HepG2 (cell line): ENCODE results near the gene ZNF33B. TPM values are rescaled to one million over a fixed set of nuclear protein-coding genes. Genes with fewer than 3 reads are reported as not detected.

Experiments used
- DRAP1 ChIP-seq: IDR thresholded peaks from 2 replicates; pipeline ENCODE4 v1.6.1; 2016; ENCODE audit warnings: missing genetic modification reagents, missing compliant biosample characterization
- ELF3 ChIP-seq: IDR thresholded peaks from 2 replicates; pipeline ENCODE4 v1.6.1; 2016; ENCODE audit warnings: missing genetic modification reagents, missing compliant biosample characterization
- FOXO1 ChIP-seq: sonication (generic); formaldehyde crosslinking; IDR thresholded peaks from 2 replicates; pipeline ENCODE4 v1.4.0; 2020; ENCODE audit warnings: missing genetic modification reagents
- IKZF5 ChIP-seq: IDR thresholded peaks from 2 replicates; pipeline ENCODE4 v1.6.1; 2018; ENCODE audit warnings: missing genetic modification reagents, mild to moderate bottlenecking, missing compliant biosample characterization
- KDM1A ChIP-seq: IDR thresholded peaks from 2 replicates; pipeline ENCODE4 v1.6.1; 2016; ENCODE audit warnings: missing compliant biosample characterization
- PAWR ChIP-seq: sonication (generic); formaldehyde crosslinking; IDR thresholded peaks from 2 replicates; pipeline ENCODE4 v1.4.0; 2020; ENCODE audit warnings: missing genetic modification reagents, mild to moderate bottlenecking, borderline replicate concordance
- SNAI1 ChIP-seq: sonication (generic); formaldehyde crosslinking; IDR thresholded peaks from 2 replicates; pipeline ENCODE4 v1.5.0; 2020; ENCODE audit warnings: mild to moderate bottlenecking, missing genetic modification reagents, borderline replicate concordance
- YEATS4 ChIP-seq: sonication (generic); formaldehyde crosslinking; IDR thresholded peaks from 2 replicates; pipeline ENCODE4 v1.4.0; 2020; ENCODE audit warnings: missing genetic modification reagents, borderline replicate concordance
- ZNF20 ChIP-seq: sonication (generic); formaldehyde crosslinking; IDR thresholded peaks from 2 replicates; pipeline ENCODE4 v1.4.0; 2020; ENCODE audit warnings: mild to moderate bottlenecking, moderate library complexity, missing genetic modification reagents
- ZNF205 ChIP-seq: IDR thresholded peaks from 2 replicates; pipeline ENCODE4 v1.6.1; 2018; ENCODE audit warnings: missing biosample characterization, missing genetic modification reagents
- ZNF230 ChIP-seq: sonication (generic); formaldehyde crosslinking; IDR thresholded peaks from 2 replicates; pipeline ENCODE4 v1.4.0; 2020; ENCODE audit warnings: mild to moderate bottlenecking, missing genetic modification reagents
- ZNF362 ChIP-seq: sonication (generic); formaldehyde crosslinking; IDR thresholded peaks from 2 replicates; pipeline ENCODE4 v1.4.0; 2020; ENCODE audit warnings: missing genetic modification reagents, mild to moderate bottlenecking, borderline replicate concordance
- ZNF737 ChIP-seq: sonication (generic); formaldehyde crosslinking; IDR thresholded peaks from 2 replicates; pipeline ENCODE4 v1.5.0; 2020; ENCODE audit warnings: missing genetic modification reagents, mild to moderate bottlenecking, borderline replicate concordance
- ZNF772 ChIP-seq: sonication (generic); formaldehyde crosslinking; IDR thresholded peaks from 2 replicates; pipeline ENCODE4 v1.5.0; 2020; ENCODE audit warnings: mild to moderate bottlenecking, missing genetic modification reagents
- polyA plus RNA-seq, 8 experiments: library from polyadenylated mRNA; depleted of rRNA in 3 of 8; stranded (reverse) in 7 of 8; unstranded in 1 of 8; fragments of >200 nt; fragmentation: Illumina TruSeq in 4 of 8; extraction: Trizol in 4 of 8; gene quantifications; 2 replicates each; pipeline versions ENCODE4 v1.2.1 to v1.2.3, GENCODE V29; 2011 to 2016; ENCODE audit warnings: low read depth in 4 of 8, missing spikeins in 1 of 8, mixed read lengths in 1 of 8; ENCODE audit not compliant: insufficient read depth in 1 of 8
- total RNA-seq, 5 experiments: library from RNA; depleted of rRNA; stranded (reverse); fragments of >200 nt; fragmentation: Illumina TruSeq; extraction: Trizol; gene quantifications; 2 replicates each; pipeline ENCODE4 v1.2.3, GENCODE V29; 2016; ENCODE audit warnings: low read depth in 1 of 5
- TF ChIP-seq, protein P1 (sequence below): sonication (generic); formaldehyde crosslinking; IDR thresholded peaks from 2 replicates; pipeline ENCODE4 v1.9.0; 2021; ENCODE audit warnings: missing genetic modification reagents, borderline replicate concordance
- TF ChIP-seq, protein P2 (sequence below): sonication (generic); formaldehyde crosslinking; IDR thresholded peaks from 2 replicates; pipeline ENCODE4 v1.4.0; 2020; ENCODE audit warnings: missing genetic modification reagents, mild to moderate bottlenecking, borderline replicate concordance

The ZNF33B gene
- total and polyA plus RNA-seq, 2 of the 13 experiments (the other 11 are each of a cell fraction or from before 2014, with no cell fraction given): 18.4 to 23.5 TPM

DNA sequence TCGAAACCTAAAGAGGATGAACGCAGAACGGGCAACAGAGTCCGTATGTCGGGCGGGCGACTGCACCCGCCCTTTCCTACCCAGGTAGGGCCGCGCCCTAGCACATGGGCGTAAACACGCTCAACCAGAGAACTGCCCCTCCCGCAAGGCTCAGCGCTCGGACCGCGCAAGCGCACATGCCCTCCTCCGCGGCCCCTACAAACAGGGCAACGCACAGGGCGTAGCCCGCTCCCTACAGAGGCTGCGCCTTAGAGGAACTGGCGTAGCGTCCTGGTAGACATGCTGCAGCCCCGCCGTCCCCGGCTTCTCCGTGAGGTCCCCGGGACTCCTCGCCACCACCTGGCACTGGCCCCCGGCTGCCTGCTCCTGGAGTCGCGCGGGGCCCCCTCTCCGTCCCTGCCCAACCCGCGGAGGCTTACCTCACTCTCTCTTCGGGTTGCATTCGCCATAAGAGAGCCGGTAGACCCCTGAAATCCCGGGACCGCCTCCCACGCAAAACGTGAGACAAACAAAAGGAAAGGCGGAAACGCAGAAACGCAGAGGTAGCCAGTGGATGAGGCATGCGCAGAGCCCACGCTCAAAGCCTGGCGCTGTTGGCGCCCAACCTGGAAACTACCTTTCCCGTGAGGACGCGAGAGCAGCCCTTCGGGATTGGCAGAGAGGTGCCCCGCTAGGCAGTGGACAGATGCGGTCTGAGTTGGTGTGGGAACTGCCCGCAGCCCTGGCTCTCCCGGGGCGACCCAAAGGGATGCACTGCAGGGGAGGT lies at the start of gene ZNF33B (continued):
- peak; percentile 96 for TF ChIP-seq YEATS4 (CRISPR knock-in tag)
- TF ChIP-seq ZNF20: 0 out of 2 replicates have a peak, but pooled peaks have one; percentile 66
- TF ChIP-seq SNAI1 (CRISPR knock-in tag): no peak
- TF ChIP-seq IKZF5 (CRISPR knock-in tag): 0 out of 2 replicates have a peak, but pooled peaks have one; percentile 15
- TF ChIP-seq, protein P1, sequence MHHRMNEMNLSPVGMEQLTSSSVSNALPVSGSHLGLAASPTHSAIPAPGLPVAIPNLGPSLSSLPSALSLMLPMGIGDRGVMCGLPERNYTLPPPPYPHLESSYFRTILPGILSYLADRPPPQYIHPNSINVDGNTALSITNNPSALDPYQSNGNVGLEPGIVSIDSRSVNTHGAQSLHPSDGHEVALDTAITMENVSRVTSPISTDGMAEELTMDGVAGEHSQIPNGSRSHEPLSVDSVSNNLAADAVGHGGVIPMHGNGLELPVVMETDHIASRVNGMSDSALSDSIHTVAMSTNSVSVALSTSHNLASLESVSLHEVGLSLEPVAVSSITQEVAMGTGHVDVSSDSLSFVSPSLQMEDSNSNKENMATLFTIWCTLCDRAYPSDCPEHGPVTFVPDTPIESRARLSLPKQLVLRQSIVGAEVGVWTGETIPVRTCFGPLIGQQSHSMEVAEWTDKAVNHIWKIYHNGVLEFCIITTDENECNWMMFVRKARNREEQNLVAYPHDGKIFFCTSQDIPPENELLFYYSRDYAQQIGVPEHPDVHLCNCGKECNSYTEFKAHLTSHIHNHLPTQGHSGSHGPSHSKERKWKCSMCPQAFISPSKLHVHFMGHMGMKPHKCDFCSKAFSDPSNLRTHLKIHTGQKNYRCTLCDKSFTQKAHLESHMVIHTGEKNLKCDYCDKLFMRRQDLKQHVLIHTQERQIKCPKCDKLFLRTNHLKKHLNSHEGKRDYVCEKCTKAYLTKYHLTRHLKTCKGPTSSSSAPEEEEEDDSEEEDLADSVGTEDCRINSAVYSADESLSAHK (CRISPR knock-in tag): no peak
- TF ChIP-seq, protein P2, sequence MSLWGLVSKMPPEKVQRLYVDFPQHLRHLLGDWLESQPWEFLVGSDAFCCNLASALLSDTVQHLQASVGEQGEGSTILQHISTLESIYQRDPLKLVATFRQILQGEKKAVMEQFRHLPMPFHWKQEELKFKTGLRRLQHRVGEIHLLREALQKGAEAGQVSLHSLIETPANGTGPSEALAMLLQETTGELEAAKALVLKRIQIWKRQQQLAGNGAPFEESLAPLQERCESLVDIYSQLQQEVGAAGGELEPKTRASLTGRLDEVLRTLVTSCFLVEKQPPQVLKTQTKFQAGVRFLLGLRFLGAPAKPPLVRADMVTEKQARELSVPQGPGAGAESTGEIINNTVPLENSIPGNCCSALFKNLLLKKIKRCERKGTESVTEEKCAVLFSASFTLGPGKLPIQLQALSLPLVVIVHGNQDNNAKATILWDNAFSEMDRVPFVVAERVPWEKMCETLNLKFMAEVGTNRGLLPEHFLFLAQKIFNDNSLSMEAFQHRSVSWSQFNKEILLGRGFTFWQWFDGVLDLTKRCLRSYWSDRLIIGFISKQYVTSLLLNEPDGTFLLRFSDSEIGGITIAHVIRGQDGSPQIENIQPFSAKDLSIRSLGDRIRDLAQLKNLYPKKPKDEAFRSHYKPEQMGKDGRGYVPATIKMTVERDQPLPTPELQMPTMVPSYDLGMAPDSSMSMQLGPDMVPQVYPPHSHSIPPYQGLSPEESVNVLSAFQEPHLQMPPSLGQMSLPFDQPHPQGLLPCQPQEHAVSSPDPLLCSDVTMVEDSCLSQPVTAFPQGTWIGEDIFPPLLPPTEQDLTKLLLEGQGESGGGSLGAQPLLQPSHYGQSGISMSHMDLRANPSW (CRISPR knock-in tag): peak; percentile 49; the same call in 1 of the 2 replicates
- TF ChIP-seq ZNF772 (CRISPR knock-in tag): peak; percentile 90
- TF ChIP-seq ELF3 (CRISPR knock-in tag): peak; percentile 88
- 0 out of 2 replicates have a peak, but pooled peaks have one; percentile 22 for TF ChIP-seq KDM1A (CRISPR knock-in tag)
- TF ChIP-seq FOXO1 (CRISPR knock-in tag): peak; percentile 84
- TF ChIP-seq PAWR: no peak
- TF ChIP-seq ZNF205: peak; percentile 70; the same call in 1 of the 2 replicates
- peak; percentile 47; the same call in 1 of the 2 replicates for TF ChIP-seq ZNF362 (CRISPR knock-in tag)
- TF ChIP-seq ZNF737 (CRISPR knock-in tag): peak; percentile 72; the same call in 1 of the 2 replicates
- TF ChIP-seq ZNF230 (CRISPR knock-in tag): 0 out of 2 replicates have a peak, but pooled peaks have one; percentile 49
- TF ChIP-seq DRAP1 (CRISPR knock-in tag): peak; percentile 67
